Keratinocyte (primary cell): ENCODE measurements around the gene KIRREL2. TPM values are rescaled to one million over a fixed set of nuclear protein-coding genes. Genes with fewer than 3 reads are reported as not detected.
"Not testable (repeated sequence)": the region's sequence is repeated elsewhere in the genome, so short reads cannot be mapped to it uniquely, and the experiment has no call there.

Source experiments
- DNase-seq: peaks from one replicate; pipeline ENCODE4 v3.0.0-alpha.2; 2011; ENCODE audit warnings: low read depth, missing footprints, low spot score
- FAIRE-seq: peaks from 2 replicates; lab custom pipeline; 2011; peaks lifted over from hg19 to GRCh38; lab: Jason Lieb, UNC
- H2AFZ ChIP-seq: 2 replicates; pipeline ENCODE4 v1.6.0; 2012; ENCODE audit warnings: low read length, control low read depth, inconsistent platforms; ENCODE audit not compliant: control insufficient read depth
- H3K27ac ChIP-seq: 2 replicates; pipeline ENCODE4 v1.5.1; 2011; ENCODE audit warnings: low read length; ENCODE audit not compliant: control insufficient read depth, insufficient read depth
- H3K27me3 ChIP-seq: 3 replicates; pipeline ENCODE4 v1.6.0; 2011; ENCODE audit warnings: low read length; ENCODE audit not compliant: control insufficient read depth, insufficient read depth; ENCODE audit errors: extremely low read depth
- H3K36me3 ChIP-seq, 2 experiments: 2 replicates in 1 of 2; 3 replicates in 1 of 2; pipeline ENCODE4 v1.5.1; 2011; ENCODE audit warnings: low read length in 2 of 2, mild to moderate bottlenecking in 1 of 2; ENCODE audit not compliant: control insufficient read depth in 2 of 2, insufficient read depth in 2 of 2; ENCODE audit errors: extremely low read depth in 1 of 2
- H3K4me1 ChIP-seq: 3 replicates; pipeline ENCODE4 v1.5.1; 2011; ENCODE audit warnings: low read length; ENCODE audit not compliant: control insufficient read depth, insufficient read depth; ENCODE audit errors: extremely low read depth
- H3K4me2 ChIP-seq: 3 replicates; pipeline ENCODE4 v1.6.0; 2011; ENCODE audit warnings: low read depth, low read length; ENCODE audit not compliant: control insufficient read depth, insufficient read depth; ENCODE audit errors: extremely low read depth
- H3K4me3 ChIP-seq, 3 experiments: fragments of 200-600 bp in 1 of 3; sonication (generic) in 1 of 3; 2 replicates in 2 of 3; 3 replicates in 1 of 3; pipeline ENCODE4 v1.5.1; 2011 to 2016; ENCODE audit warnings: low read length in 3 of 3, mild to moderate bottlenecking in 3 of 3, control low read depth in 2 of 3, inconsistent platforms in 1 of 3, low read depth in 1 of 3, mixed read lengths in 1 of 3, mixed run types in 1 of 3, moderate library complexity in 1 of 3; ENCODE audit not compliant: control insufficient read depth in 2 of 3, insufficient read depth in 2 of 3; ENCODE audit errors: extremely low read depth in 1 of 3
- H3K79me2 ChIP-seq: 2 replicates; pipeline ENCODE4 v1.6.0; 2012; ENCODE audit warnings: low read length; ENCODE audit not compliant: control insufficient read depth, insufficient read depth
- H3K9ac ChIP-seq: 3 replicates; pipeline ENCODE4 v1.6.0; 2011; ENCODE audit warnings: low read length; ENCODE audit not compliant: control insufficient read depth, insufficient read depth; ENCODE audit errors: extremely low read depth
- H3K9me1 ChIP-seq: 3 replicates; pipeline ENCODE4 v1.6.0; 2011; ENCODE audit warnings: low read length; ENCODE audit not compliant: control insufficient read depth, insufficient read depth; ENCODE audit errors: extremely low read depth
- H3K9me3 ChIP-seq: 2 replicates; pipeline ENCODE4 v1.5.1; 2012; ENCODE audit warnings: low read depth, low read length; ENCODE audit not compliant: control insufficient read depth
- H4K20me1 ChIP-seq: 3 replicates; pipeline ENCODE4 v1.6.0; 2011; ENCODE audit warnings: low read length; ENCODE audit not compliant: control insufficient read depth, insufficient read depth; ENCODE audit errors: extremely low read depth
- CTCF ChIP-seq, 3 experiments: IDR thresholded peaks in 1 of 3; conservative IDR thresholded peaks in 1 of 3; optimal IDR thresholded peaks in 1 of 3; 2 replicates in 2 of 3; 3 replicates in 1 of 3; pipeline versions ENCODE3 to v1.5.1; 2011; ENCODE audit warnings: low read length in 3 of 3, mild to moderate bottlenecking in 3 of 3, moderate library complexity in 2 of 3, control low read depth in 1 of 3, inconsistent platforms in 1 of 3; ENCODE audit not compliant: insufficient read depth in 2 of 3; ENCODE audit errors: extremely low read depth in 1 of 3
- EZH2 ChIP-seq: IDR thresholded peaks from one replicate; pipeline ENCODE4 v1.6.1; 2012; ENCODE audit warnings: inconsistent platforms, mild to moderate bottlenecking, low read length, moderate library complexity
- dilution Hi-C: fragments of 300-500 bp; cut with MboI; formaldehyde crosslinking; loops from one replicate; pipeline ENCODE4 v1.7.0; 2020; ENCODE audit warnings: low sequenced_read_pairs; ENCODE audit not compliant: extremely low pct_ligation_motif_present
- polyA plus RNA-seq, 5 experiments: library from polyadenylated mRNA; depleted of rRNA in 3 of 5; stranded (reverse) in 3 of 5; stranded (forward) in 1 of 5; unstranded in 1 of 5; fragments of >200 nt; gene quantifications; 1 replicate in 1 of 5; 2 replicates in 3 of 5; 3 replicates in 1 of 5; pipeline versions ENCODE4 v1.2.1 to v1.2.3, GENCODE V29; 2011 to 2012; ENCODE audit warnings: missing spikeins in 2 of 5, low read depth in 1 of 5, low replicate concordance in 1 of 5

Gene KIRREL2
- polyA plus RNA-seq, 1 donor (not counting 4 experiments of a cell fraction or from before 2014, with no cell fraction given) = not detected

DNA sequence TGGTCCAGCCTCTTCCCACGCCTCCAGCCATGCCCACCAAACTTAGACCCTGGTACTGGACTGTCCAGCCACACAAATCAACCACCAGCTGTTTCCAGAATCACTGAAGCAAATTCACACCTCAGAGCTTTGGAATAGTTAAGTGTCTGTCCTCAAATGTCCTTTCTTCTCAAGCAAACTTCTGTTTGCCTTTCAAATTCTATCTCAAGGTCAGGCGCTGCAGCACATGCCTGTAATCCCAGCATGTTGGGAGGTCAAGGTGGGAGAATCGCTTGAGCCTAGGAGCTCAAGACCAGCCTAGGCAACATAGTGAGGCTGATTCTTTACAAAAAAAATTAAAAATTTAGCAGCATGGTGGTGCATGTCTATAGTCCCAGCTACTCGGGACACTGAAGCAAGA lies 24.7 kb upstream of the KIRREL2 start:
- Histone ChIP-seq H3K27me3 (peaks cover 4% of the 10 kb centered on the region), H3K4me3 (no peak overlapping the region), H3K79me2 (no peaks in the 10 kb centered on the region), H3K9ac (no peak overlapping the region), H3K4me2 (no peak overlapping the region), H3K9me3 (no peaks in the 10 kb centered on the region), H4K20me1 (no peaks in the 10 kb centered on the region), H3K4me1 (no peaks in the 10 kb centered on the region), H2AFZ (no peak overlapping the region), H3K36me3 (no peaks in the 10 kb centered on the region), H3K9me1 (no peaks in the 10 kb centered on the region), H3K27ac (no peak overlapping the region)
- no peak for FAIRE-seq
- TF ChIP-seq EZH2 (no peak), CTCF (optimal IDR thresholded peaks at IDR 0.05 in 1 of 3, IDR thresholded peaks at IDR 0.05 in 1 of 3, conservative IDR thresholded peaks at IDR 0.05 in 1 of 3; ENCODE audit: extremely low read depth in 1 of 3, insufficient read depth in 2 of 3, low read length in 3 of 3) (no peak)
- DNase-seq = no peak
- dilution Hi-C loops = no loop called here

DNA sequence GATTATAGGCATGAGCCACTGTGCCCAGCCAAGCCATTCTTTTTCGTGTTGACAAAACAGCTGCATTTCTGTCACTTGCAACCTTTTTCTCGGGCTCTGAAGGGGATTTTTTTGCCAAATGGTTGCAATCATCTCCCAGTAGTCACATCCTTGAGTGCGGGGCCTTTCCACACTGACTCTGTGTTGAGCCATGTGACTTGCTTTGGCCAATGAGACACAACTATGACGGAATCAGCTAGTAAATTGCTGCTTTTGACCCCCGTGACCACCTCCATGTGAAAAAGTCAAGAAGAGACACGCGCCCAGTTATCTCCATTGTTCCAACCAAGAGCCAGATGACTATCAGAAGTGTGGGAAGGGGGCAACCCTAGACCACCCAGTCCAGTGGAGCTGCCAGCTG lies 22.7 kb upstream of the KIRREL2 start:
- DNase-seq = no peak
- no peaks in the 10 kb centered on the region for H3K4me1 ChIP-seq

GRCh38 chr19:35836096-35836495 lies 20.6 kb upstream of the KIRREL2 start:
- H3K27me3 ChIP-seq, H3K27ac ChIP-seq, H4K20me1 ChIP-seq, FAIRE-seq, H3K9me1 ChIP-seq, DNase-seq, H3K4me1 ChIP-seq, H3K4me2 ChIP-seq, H3K4me3 ChIP-seq, H3K9ac ChIP-seq, H2AFZ ChIP-seq, H3K79me2 ChIP-seq, dilution Hi-C loops, H3K9me3 ChIP-seq, H3K36me3 ChIP-seq: not testable (repeated sequence)

More for the DNA sequence above, 22.7 kb upstream of the KIRREL2 start:
- Histone ChIP-seq H3K9me1 (no peaks in the 10 kb centered on the region), H3K9me3 (peaks cover 1% of the 10 kb centered on the region), H3K27me3 (peaks cover 4% of the 10 kb centered on the region), H3K9ac (no peak overlapping the region), H3K27ac (no peak overlapping the region), H3K4me2 (no peak overlapping the region), H3K79me2 (no peaks in the 10 kb centered on the region), H3K4me3 (no peak overlapping the region), H3K36me3 (no peaks in the 10 kb centered on the region), H2AFZ (no peak overlapping the region), H4K20me1 (no peaks in the 10 kb centered on the region)
- dilution Hi-C loops = no loop called here
- FAIRE-seq = no peak
- no peak for TF ChIP-seq EZH2
- no peak for TF ChIP-seq CTCF (optimal IDR thresholded peaks at IDR 0.05 in 1 of 3, IDR thresholded peaks at IDR 0.05 in 1 of 3, conservative IDR thresholded peaks at IDR 0.05 in 1 of 3; ENCODE audit: extremely low read depth in 1 of 3, insufficient read depth in 2 of 3, low read length in 3 of 3)
